ENCODE measurements around the gene TGFBR2.

DNA sequence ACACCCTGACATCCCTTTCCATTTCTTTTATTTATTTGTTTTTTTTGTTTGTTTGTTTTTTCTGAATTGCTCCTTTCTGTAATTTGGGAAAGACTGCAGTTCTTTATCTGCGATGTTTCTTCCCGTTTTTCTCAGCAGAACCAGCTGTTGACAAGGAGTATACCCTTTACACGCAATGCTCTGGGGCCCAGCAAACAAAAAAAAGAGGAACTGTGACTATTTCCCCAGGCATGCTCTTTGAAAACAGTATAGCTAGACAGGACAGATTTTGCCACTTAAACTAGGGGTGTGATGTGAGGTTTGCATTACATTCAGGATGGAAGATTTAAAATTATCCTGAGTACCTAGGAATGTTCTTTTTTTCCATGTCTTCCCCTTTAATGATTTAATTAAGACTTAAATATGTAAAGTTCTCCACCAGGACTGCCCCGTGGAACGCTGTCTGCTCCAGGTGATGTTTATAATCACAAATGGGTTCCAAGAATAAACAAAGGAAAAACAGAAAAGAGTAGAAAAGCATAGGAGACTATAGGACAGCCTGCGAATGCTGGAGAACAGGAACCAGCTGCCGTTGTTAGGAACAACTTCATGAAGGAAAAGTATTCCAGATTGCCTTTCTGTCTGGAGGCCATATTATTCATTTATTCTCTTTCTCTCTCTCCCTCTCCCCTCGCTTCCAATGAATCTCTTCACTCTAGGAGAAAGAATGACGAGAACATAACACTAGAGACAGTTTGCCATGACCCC is 43.3 kb downstream of the TGFBR2 start:
- TF ChIP-seq ZNF114 (CRISPR knock-in tag; IDR thresholded peaks at IDR 0.05) (no peak), EZH2phosphoT487 (IDR thresholded peaks at IDR 0.05; ENCODE audit: unreplicated experiment) (no peak), POLR2AphosphoS5 (IDR thresholded peaks at IDR 0.05; ENCODE audit: low read depth) (no peak), ZNF331 (CRISPR knock-in tag; IDR thresholded peaks at IDR 0.05; ENCODE audit: low read depth) (no peak), EZH2 (IDR thresholded peaks at IDR 0.05; ENCODE audit: low read depth, unreplicated experiment) (no peak), NANOG (IDR thresholded peaks at IDR 0.05; ENCODE audit: borderline replicate concordance) (no peak), JUNB (IDR thresholded peaks at IDR 0.05; ENCODE audit: unreplicated experiment) (no peak), CREB1 (CRISPR knock-in tag; IDR thresholded peaks at IDR 0.05; ENCODE audit: low read depth) (no peak), STAT1 (IDR thresholded peaks at IDR 0.05; ENCODE audit: unreplicated experiment) (no peak)
- TF ChIP-seq, protein P1, sequence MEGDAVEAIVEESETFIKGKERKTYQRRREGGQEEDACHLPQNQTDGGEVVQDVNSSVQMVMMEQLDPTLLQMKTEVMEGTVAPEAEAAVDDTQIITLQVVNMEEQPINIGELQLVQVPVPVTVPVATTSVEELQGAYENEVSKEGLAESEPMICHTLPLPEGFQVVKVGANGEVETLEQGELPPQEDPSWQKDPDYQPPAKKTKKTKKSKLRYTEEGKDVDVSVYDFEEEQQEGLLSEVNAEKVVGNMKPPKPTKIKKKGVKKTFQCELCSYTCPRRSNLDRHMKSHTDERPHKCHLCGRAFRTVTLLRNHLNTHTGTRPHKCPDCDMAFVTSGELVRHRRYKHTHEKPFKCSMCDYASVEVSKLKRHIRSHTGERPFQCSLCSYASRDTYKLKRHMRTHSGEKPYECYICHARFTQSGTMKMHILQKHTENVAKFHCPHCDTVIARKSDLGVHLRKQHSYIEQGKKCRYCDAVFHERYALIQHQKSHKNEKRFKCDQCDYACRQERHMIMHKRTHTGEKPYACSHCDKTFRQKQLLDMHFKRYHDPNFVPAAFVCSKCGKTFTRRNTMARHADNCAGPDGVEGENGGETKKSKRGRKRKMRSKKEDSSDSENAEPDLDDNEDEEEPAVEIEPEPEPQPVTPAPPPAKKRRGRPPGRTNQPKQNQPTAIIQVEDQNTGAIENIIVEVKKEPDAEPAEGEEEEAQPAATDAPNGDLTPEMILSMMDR (conservative IDR thresholded peaks at IDR 0.05; ENCODE audit: low read depth in 2 of 2) = no peak
- TF ChIP-seq, protein P2, sequence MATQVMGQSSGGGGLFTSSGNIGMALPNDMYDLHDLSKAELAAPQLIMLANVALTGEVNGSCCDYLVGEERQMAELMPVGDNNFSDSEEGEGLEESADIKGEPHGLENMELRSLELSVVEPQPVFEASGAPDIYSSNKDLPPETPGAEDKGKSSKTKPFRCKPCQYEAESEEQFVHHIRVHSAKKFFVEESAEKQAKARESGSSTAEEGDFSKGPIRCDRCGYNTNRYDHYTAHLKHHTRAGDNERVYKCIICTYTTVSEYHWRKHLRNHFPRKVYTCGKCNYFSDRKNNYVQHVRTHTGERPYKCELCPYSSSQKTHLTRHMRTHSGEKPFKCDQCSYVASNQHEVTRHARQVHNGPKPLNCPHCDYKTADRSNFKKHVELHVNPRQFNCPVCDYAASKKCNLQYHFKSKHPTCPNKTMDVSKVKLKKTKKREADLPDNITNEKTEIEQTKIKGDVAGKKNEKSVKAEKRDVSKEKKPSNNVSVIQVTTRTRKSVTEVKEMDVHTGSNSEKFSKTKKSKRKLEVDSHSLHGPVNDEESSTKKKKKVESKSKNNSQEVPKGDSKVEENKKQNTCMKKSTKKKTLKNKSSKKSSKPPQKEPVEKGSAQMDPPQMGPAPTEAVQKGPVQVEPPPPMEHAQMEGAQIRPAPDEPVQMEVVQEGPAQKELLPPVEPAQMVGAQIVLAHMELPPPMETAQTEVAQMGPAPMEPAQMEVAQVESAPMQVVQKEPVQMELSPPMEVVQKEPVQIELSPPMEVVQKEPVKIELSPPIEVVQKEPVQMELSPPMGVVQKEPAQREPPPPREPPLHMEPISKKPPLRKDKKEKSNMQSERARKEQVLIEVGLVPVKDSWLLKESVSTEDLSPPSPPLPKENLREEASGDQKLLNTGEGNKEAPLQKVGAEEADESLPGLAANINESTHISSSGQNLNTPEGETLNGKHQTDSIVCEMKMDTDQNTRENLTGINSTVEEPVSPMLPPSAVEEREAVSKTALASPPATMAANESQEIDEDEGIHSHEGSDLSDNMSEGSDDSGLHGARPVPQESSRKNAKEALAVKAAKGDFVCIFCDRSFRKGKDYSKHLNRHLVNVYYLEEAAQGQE (IDR thresholded peaks at IDR 0.05; ENCODE audit: unreplicated experiment) = no peak
- TF ChIP-seq, protein P3, sequence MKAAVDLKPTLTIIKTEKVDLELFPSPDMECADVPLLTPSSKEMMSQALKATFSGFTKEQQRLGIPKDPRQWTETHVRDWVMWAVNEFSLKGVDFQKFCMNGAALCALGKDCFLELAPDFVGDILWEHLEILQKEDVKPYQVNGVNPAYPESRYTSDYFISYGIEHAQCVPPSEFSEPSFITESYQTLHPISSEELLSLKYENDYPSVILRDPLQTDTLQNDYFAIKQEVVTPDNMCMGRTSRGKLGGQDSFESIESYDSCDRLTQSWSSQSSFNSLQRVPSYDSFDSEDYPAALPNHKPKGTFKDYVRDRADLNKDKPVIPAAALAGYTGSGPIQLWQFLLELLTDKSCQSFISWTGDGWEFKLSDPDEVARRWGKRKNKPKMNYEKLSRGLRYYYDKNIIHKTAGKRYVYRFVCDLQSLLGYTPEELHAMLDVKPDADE (IDR thresholded peaks at IDR 0.05) = no peak

Measured in GM23338 (cell line).